NCI-H345 treated with DMSO at 0.1 percent for 48 hours (cell line): ENCODE results near the gene NCR3LG1.

ENCODE experiments used
- DNase-seq: peaks from one replicate; lab custom pipeline; 2025; ENCODE audit not compliant: unreplicated experiment; lab: John Stamatoyannopoulos, UW

NCR3LG1 gene, protein sequence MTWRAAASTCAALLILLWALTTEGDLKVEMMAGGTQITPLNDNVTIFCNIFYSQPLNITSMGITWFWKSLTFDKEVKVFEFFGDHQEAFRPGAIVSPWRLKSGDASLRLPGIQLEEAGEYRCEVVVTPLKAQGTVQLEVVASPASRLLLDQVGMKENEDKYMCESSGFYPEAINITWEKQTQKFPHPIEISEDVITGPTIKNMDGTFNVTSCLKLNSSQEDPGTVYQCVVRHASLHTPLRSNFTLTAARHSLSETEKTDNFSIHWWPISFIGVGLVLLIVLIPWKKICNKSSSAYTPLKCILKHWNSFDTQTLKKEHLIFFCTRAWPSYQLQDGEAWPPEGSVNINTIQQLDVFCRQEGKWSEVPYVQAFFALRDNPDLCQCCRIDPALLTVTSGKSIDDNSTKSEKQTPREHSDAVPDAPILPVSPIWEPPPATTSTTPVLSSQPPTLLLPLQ

DNA sequence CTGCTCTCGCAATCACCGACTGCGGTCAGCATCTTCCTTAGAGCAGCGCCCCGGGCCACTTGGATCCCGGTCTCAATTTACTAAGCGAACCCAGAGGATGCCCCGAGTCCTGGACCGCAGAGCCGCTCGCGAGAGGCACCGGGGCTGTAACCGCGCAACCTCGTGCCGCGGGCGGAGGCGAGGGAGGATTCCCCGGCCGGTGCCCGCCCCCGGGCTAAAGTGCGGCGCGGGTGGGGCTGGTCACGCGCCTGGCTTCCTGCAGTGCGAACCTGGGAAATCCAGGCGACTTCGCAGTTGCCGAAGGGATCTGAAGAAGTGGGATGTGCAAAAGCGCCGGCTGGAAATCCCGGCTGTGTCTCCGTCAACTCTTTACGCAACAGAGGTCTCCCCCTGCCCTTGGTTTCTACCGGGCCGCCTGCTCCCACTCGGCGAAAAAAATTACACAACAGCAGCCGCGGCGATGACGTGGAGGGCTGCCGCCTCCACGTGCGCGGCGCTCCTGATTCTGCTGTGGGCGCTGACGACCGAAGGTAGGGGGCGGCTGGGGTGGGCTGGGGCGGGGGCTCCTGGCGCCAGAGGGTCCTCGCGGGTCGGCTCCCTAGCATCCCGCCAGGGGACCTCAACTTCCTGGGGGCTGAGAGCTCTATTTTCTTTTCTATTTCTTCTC is at the start of gene NCR3LG1:
NCR3LG1 (plus strand) TSS at position 291 of the 667 bp plus-strand sequence; CDS start at position 461, 170 bp downstream.
- no peak for DNase-seq

DNA sequence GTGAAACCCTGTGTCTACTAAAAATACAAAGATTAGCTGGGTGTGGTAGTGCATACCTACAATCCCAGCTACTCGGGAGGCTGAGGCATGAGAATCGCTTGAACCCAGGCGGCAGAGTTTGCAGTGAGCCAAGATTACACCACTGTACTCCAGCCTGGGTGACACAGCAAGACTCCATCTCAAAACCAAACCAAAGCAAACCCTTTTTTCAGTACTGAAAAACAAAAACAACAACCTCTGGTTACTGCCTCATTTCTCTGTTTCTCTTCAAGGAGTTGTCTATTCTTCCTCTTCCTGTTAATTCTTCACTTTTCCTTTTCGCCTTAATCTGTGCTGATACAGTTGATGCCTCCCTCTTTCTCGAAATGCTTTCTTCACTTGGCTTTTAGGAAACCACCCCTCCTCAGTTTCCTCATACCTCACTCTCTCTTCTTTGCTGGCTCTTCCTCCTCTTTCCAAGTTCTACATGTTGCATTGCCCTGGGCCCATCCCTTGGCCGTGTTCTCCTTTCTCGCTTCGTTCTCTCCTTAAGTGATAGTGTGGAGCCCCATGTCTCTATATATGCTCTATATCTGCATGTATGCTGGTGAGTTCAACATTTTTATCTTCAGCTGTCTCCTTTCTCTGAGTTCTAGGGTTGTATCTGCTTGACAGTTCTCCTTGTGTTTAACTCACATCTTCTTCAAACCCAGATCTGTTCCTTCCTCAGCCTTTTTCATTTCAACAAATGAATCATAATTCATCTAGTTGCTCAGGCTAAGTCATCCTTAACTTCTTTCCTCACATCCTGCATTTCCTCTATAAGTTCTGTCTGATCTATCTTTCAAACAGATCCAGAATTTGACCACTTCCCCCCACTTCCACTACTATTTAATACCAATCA is 38.0 kb upstream of the NCR3LG1 start:
- DNase-seq, result no peak

DNA sequence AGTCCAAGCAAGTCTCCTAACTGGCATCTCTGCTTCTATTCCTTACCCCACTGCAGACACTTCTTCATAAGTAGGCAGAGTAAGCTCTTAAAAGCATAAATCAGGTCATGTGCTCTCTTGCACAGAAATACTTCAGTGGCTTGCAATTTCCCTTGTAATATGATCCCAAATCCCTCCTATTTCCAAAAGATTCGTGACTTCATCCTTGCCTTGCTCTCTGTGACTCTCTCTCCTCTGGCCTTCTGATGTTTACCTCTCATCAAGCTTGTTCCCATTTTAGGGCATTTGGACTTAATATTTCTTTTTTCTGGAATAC is 37.4 kb upstream of the NCR3LG1 start:
- no peak for DNase-seq

DNA sequence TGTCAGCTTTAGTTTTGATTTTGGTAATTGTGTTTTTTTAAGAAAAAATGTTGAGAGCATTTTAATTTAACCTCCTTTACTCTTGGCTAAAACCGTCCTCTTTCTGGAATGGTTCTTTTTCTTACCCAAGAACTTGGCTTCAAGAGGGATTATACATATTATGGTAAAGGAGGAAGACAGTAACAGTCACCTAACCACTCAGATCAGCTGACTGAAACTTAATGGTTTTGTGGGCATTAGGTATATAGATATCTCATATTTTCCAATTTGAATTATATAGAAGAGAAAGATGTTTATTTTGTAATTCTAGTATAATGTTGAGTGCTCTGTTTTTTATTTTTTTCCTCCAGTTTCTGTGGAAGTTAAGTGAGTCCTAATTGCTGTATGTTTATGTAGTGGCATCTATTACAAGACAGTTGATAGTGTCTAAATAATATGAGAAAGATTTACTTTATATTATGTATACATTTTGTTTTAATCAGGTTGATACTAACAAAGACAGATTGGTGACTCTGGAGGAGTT is 36.6 kb upstream of the NCR3LG1 start:
- no peak for DNase-seq

DNA sequence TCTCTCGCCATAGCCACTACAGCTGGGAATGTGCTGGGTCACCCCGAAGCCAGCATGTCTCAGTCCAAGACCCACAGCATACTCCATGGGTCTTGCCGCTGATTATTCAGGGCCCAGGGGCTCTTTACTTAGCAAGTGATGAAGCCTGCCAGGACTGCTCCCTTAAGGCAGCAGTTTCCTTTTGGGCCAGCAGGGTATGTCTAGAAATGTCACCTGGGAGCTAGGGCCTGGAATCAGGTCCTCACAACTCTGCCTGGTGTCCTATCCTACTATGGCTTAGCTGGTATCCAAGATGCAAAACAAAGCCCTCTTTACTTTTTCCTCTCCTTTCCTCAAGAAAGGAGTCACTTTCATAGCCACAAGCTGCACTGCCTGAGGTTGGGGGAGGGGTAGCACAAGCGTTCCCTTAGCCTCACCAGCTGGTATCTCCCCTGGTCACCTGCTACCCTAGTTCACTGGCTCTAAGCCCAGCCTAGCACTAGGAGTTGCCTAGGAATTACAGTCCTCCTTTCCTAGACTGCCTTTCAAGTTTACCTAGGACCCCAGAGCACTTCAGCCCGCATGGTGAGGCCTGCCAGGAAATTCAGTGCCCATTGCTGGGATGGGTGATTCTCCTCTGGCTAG is 22.6 kb upstream of the NCR3LG1 start:
- DNase-seq, result no peak

DNA sequence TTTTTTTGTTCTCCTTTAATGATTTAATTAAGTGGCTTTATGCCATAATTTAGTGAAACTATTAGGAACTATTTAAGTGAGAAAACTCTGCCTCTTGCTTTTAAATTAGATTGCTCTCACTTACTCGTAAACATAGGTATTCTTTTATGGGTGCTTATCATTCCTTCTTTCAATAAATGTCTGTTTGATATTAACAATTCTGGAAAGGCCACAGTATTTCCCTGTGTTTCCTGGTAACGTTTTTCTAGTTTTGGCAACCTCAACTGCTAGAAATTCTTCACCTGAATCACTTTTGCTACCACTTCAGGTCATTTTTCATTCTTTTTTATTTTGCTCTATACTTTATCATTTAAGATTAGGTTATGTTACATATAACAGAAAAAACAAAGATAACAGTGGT is 19.9 kb upstream of the NCR3LG1 start:
- no peak for DNase-seq

DNA sequence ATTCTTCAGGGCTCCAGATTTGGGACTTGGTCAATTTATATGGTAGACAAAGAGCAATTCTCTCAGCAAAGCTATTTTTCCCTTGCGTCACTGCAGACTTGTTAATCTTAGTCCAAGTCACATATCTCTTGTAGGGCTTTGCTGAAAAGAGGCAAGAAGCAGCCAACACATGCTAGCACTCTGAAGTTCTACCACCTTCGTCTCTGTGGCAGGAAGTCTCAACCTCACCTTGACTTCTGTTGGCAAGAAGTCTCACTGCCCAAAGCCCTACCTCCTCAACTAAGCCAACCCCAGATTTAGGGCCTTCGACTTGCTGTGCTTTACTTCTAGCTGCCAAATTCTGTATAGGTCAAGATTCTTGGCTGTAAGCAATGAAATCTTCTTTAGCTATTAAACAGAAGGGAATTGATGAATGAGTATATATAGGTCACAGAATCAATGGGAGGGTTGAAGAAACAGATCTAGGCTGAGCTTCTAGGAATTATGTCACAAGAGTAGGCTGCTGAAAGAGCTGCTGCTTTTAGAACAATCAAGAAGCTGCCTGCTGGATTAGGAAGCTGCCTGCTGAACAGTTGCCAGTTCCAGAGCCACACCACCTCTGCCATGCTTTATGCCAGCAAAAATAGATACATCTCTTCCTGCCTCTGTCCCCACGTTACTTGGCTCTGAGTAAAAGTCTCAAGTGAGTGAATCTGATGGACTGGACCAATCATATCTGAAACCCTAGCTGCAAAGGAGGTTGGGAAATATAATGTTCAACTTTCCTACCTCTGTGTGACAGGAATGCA is 17.6 kb upstream of the NCR3LG1 start:
- DNase-seq, result no peak

DNA sequence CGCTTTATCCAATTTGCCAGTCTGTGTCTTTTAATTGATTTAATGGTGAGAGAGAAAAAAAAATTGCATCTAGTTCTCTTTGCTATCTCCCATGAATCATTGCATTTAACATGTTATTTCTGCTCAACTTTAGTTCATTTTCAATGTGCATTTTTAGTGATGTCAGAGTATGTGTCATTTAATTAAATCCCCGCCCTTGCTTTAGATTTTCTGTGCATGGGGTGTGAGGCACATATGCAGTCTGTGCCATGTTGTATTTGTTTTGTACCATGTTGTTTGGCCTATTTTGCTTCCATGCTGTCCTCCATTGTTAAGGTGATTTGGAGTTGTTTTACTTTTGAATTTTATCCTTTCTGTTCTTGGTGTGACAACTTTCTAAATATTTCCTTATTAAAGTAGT is 8.3 kb upstream of the NCR3LG1 start:
- DNase-seq, result no peak

DNA sequence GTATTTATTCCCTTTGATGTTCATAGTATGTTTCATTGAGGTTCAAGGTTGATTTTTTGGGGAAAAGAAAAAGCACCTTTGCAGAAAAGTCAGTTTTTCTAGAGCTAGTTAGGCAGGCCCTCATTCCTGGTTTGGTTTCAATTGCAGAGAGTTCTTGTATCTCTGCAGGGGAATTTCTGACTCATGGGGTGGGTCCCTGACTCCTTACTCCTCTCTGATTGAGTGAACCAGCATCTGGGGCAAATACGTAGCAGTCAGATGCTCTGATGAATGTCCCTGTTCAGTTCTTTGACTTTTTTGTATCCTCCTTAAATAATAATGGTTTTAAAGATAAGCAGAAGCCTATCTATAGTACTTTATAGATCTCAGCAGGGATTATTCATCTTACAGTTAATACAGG is 7.7 kb upstream of the NCR3LG1 start:
- DNase-seq, result no peak

DNA sequence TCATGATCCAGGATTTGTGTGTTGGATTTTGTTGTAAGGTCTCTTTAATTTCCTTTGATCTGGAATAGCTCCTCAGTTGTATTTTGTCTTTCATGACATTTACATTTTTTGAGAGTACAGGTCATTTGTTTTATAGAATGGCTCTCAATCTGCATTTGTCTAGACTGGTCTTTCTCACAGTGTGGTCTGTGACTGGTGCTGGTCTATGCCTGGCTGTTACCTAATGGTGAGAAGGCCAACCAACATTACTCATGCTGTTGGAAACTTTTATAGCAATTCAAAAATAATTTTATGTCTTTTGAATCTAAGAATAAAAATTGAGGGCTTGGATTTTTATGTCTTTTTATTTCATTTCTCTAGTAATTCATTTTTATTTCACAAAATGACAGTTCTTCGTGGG is 3.9 kb upstream of the NCR3LG1 start:
- DNase-seq, result no peak

DNA sequence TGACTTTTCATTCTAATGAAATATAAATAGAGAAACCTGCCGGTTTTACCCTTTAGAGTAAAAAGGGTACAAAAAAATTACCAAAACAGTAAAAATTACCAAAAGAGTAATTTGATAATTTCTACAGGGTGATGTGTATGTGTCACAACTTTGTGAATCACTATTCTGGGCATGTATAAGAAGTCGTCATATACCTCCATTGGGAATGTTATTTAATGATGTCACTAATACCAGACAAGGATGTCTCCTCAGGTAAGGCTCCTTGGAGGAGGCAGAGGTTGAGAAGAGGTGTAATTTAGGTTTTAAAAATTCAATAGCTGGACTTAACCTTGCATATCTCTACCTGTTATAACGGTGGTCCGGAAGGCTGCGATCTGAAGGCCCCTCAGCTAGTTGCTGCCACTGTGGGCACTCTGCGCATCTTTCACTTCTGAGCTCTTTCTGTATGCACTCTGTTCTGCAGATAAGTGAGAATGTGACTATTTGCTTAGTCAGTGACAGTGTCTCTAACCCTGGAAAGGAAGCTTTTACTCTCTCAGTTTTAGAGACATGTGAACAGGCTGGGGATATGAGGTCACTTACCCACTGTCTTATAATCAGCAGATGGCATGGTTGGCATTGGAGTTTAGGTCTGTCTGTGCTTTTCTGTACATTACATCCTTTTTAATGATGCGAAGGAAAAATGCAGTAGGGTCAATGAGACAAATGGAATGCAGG is 987 bp upstream of the NCR3LG1 start:
- DNase-seq, result no peak

DNA sequence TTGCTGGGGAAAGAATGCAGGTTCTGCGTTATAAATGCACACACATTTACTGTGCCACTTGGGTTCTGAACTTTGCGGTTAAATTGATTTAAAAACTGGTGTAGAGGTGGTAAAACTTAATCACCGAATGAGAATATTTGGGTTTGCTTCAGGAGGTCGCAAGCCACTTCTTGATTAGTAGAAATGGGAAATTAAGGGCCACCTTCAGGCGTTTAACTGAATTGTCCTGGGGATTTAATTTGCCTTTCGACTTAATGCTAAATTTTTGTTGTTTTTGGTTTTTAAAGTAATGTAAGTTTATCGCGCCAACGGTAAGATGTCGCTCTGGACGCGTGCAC is 459 bp upstream of the NCR3LG1 start:
- DNase-seq, result no peak

DNA sequence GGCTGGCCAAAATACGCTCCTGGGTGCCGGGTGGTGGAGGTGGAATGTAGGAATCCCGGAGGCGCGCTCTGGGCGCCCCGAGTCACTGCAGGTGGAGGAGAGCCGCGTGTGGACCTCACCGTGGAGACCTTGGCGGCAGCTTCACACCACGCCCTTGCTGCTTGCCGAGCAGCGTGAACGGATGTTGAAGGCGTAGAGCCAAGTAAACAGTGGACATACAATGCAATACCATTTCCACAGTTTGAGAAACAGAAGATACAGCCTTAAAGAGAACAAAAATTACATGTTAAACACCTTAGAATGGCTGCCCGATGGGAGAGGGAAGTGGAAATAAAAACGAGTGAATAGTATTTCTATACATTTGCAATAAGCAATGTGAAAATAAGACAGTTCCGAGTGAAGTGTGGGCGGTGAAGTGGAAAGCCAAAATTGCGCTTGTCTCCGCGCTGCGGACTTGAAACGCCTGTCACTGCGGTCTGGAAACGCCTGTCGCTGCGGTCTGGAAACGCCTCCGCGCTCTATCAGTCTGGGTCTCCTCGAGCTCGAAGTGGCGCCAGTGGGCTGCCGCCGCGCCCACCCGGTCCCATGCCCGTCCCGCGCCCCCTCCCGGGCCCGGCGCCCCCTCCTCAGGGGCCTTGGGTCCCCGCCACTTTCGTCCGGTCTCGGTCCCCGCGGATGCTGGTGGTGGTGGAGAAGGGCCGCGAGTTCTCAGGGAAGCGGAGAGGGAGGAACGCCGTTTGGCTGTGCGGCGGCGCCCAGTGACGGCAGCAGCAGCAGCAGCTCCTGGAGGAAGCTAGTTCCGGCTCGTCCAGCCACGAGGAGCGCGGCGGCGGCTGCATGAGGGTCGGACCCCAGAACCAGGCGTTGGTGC is 1.6 kb downstream of the NCR3LG1 start:
- DNase-seq, result peak; percentile 51

DNA sequence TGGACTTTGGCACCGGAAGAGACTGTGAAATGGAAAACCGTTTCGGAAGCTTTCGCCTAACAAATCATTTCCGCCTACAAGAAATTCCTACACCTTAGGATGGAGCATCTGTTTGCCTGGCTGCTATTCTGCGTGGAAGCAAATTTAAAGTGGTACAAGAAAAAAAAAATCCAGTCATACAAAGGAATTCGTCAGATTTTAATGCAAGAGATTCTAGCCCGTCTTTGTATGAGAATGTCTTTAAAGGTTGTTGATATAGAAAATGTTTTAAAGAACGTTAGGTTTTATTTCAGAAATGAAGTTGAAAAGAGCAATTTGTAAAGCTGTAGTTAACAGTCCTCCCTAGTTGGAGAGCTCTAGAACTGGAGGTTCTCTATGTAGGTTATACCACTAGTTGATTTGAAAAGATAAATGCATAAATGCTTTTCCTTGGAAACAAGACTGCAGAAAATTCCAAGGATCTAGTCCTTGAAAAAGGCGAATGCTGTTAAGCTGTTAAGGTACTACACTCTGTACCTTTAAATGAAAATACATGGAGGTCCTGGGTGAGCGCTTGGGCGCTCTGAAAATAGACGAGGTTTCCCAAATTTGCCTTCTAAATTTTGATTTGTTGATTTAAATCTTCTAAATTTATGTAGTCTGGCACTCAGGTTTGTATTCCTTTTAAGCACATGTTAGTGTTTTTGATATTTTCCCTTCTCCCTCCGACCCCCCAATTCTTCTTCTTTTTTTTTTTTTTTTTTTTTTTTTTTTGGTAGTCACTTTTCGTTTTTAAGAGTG is 2.4 kb downstream of the NCR3LG1 start:
- DNase-seq, result peak; percentile 50

DNA sequence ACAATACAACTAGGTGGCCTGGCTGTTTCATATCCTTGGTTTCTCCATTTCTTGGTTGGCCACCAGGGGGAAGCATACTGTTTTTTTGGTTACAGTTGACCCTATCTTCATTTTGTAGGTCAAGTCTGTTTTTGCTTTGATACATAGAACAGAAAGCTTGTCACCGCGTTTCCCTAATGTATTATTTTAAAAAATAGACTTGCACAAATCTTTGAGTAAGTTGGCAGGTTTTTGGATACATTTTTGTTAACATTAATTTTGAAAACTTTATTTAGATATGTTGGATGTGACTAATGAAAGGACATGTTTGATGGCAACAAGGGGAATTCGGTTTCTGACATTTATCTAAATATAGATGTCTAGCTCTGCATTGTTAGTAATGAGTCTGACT is 3.0 kb downstream of the NCR3LG1 start:
- peak; percentile 75 for DNase-seq

DNA sequence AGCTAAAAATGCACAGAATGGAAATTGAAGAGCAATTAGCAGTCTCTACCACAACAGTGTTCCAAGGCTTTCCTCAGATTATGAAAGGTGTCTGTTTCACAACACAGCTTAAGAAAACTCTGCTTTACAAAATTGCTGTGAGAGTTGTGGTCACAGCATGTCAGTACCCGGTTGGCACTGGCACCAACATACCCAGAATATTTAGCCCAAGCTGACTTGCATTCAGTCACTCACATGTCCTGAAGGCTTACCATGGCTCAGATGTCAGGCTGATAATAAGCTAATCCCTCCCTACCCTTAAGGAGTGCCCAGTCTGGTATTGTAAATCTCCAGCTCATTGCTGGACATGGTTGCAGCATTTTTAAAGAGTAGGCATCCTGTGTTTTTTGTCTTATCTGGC is 14.9 kb downstream of the NCR3LG1 start:
- no peak for DNase-seq

DNA sequence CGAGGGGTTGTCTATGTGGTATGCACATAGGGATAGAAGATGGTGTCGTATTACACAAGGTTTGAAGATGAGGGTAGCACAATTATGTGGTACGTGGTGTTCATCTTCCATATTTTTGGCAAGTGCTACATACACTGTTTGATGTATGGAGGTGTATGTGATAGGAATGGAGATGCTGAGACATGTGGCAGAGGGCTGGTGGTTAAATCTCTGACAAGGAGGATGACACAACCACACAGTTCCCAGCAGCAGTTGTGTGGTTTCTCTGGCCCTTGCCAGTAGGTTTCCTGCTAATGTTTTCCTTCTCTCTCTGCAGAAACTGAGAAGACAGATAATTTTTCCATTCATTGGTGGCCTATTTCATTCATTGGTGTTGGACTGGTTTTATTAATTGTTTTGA is 17.0 kb downstream of the NCR3LG1 start:
- no peak for DNase-seq

DNA sequence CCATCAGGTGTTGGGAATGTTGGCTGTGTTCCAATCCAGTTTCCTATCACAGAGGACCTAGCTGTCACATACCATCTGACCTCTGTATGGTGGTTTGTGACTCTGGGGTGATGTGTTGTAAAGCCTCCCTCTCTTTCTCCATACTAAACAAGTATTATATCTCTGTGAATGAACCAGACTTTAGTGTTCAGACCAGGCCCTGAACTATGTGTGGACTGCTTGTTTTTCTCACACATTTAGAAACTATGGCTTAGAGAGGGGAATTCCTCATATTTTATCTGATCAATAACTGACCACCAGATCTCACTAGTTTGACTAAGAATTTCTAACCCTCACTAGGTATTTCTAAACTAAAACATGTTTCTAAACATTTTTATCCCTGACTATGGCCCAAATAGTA is 17.5 kb downstream of the NCR3LG1 start:
- DNase-seq, result no peak
